Progenitor cell of endocrine pancreas (in vitro differentiated cells): ENCODE results near the gene PACS1. TPM values are rescaled to one million over a fixed set of nuclear protein-coding genes. Genes with fewer than 3 reads are reported as not detected.

Experiments used
- DNase-seq: peaks from one replicate; pipeline ENCODE4 v3.0.0; 2021; ENCODE audit warnings: low spot score; ENCODE audit not compliant: unreplicated experiment
- H3K27ac Mint-ChIP-seq: 2 replicates; pipeline ENCODE4 v1.8.0; 2021; ENCODE audit warnings: mild to moderate bottlenecking, moderate library complexity, mixed read lengths
- H3K27me3 Mint-ChIP-seq: 2 replicates; pipeline ENCODE4 v1.8.0; 2021; ENCODE audit warnings: mixed read lengths
- H3K36me3 Mint-ChIP-seq: 2 replicates; pipeline ENCODE4 v1.8.0; 2022; ENCODE audit warnings: mixed read lengths; ENCODE audit not compliant: insufficient read depth
- H3K4me1 Mint-ChIP-seq: 2 replicates; pipeline ENCODE4 v1.8.0; 2021; ENCODE audit warnings: low read depth, mixed read lengths
- H3K4me3 Mint-ChIP-seq: 2 replicates; pipeline ENCODE4 v1.8.0; 2021; ENCODE audit warnings: low read depth, mild to moderate bottlenecking, moderate library complexity, mixed read lengths
- H3K9me3 Mint-ChIP-seq: 2 replicates; pipeline ENCODE4 v1.8.0; 2021; ENCODE audit warnings: low read depth, mixed read lengths
- CTCF ChIP-seq: fragments of 200-600 bp; sonication (generic); IDR thresholded peaks from one replicate; pipeline ENCODE4 v1.5.0; 2021; ENCODE audit warnings: antibody characterized with exemption, mild to moderate bottlenecking; ENCODE audit not compliant: unreplicated experiment
- total RNA-seq: library from RNA; stranded (reverse); gene quantifications from 2 replicates; pipeline ENCODE4 v1.2.1, GENCODE V29; 2021

PACS1 gene
- total RNA-seq, 1 donor from 2014 or later, result 72.3 TPM

GRCh38 chr11:66176650-66177049, 106.6 kb downstream of the PACS1 start:
- no peak overlapping the region for H3K4me3 Mint-ChIP-seq
- no peak for TF ChIP-seq CTCF
- DNase-seq, result no peak
- H3K4me1 Mint-ChIP-seq, result peaks cover 2% of the 10 kb centered on the region
- no peaks in the 10 kb centered on the region for H3K36me3 Mint-ChIP-seq
- H3K27ac Mint-ChIP-seq, result no peak overlapping the region
- no peaks in the 10 kb centered on the region for H3K9me3 Mint-ChIP-seq
- H3K27me3 Mint-ChIP-seq, result no peaks in the 10 kb centered on the region

- H3K4me1 Mint-ChIP-seq, result peaks cover 6% of the 10 kb centered on the region
- no peaks in the 10 kb centered on the region for H3K36me3 Mint-ChIP-seq
- H3K27ac Mint-ChIP-seq, result no peak overlapping the region
- H3K4me3 Mint-ChIP-seq, result no peak overlapping the region
- no peak for TF ChIP-seq CTCF
- DNase-seq, result no peak
- no peaks in the 10 kb centered on the region for H3K27me3 Mint-ChIP-seq
- no peaks in the 10 kb centered on the region for H3K9me3 Mint-ChIP-seq
These were observed 108.1 kb downstream of the PACS1 start for GRCh38 chr11:66178183-66178582.

GRCh38 chr11:66178871-66179270, 108.8 kb downstream of the PACS1 start:
- no peaks in the 10 kb centered on the region for H3K9me3 Mint-ChIP-seq

GRCh38 chr11:66181632-66182315, 111.7 kb downstream of the PACS1 start:
- no peak for TF ChIP-seq CTCF
- no peaks in the 10 kb centered on the region for H3K36me3 Mint-ChIP-seq
- no peaks in the 10 kb centered on the region for H3K9me3 Mint-ChIP-seq
- no peak overlapping the region for H3K4me3 Mint-ChIP-seq
- DNase-seq, result no peak
- no peaks in the 10 kb centered on the region for H3K27me3 Mint-ChIP-seq
- peak overlapping the region; percentile 66 for H3K27ac Mint-ChIP-seq
- H3K4me1 Mint-ChIP-seq, result peaks cover 6% of the 10 kb centered on the region

More at GRCh38 chr11:66178871-66179270, 108.8 kb downstream of the PACS1 start:
- peaks cover 6% of the 10 kb centered on the region for H3K4me1 Mint-ChIP-seq
- H3K4me3 Mint-ChIP-seq, result no peak overlapping the region
- no peaks in the 10 kb centered on the region for H3K36me3 Mint-ChIP-seq
- H3K27me3 Mint-ChIP-seq, result no peaks in the 10 kb centered on the region
- no peak for TF ChIP-seq CTCF
- DNase-seq, result no peak
- H3K27ac Mint-ChIP-seq, result no peak overlapping the region

DNA sequence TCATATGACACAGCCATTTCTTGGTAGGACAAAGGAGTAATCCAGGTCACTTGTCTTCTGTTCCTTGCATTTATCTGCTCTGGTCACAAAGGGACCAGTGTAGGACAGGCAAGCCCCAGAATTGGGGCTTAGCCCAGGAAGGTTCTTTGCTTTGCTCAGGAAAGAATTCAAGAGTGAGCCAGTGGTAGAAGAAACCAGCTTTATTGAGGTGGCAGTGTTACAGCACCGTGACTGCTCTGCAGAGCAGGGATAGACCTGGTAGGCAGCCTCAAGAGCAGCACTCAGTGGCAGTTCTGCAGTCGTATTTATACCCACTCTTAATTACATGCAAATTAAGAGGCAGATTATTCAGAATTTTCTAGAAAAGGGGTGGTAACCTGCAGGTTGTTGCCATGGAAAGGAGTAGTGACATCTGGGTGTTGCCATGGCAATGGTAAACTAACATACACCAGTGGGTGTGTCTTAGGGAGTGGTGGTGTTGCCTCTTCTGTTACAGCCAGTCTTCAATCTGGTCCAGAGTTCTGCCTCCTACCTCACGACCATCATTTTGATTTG, 113.5 kb downstream of the PACS1 start:
- Mint-ChIP-seq H3K36me3 (peaks cover 5% of the 10 kb centered on the region), H3K9me3 (peaks cover 6% of the 10 kb centered on the region), H3K27me3 (no peaks in the 10 kb centered on the region), H3K4me3 (no peak overlapping the region), H3K4me1 (peaks cover 6% of the 10 kb centered on the region), H3K27ac (no peak overlapping the region)
- TF ChIP-seq CTCF, result no peak
- DNase-seq, result no peak
